Activated CD8-positive, alpha-beta T cell treated with anti-CD3 and anti-CD28 coated beads, Interleukin-2, amount 10 ng/mL, durations not matched to agents 7 days and 5 days (primary cell): ENCODE results near the gene WBP11. TPM values are rescaled to one million over a fixed set of nuclear protein-coding genes. Genes with fewer than 3 reads are reported as not detected.

Experiments
- ATAC-seq: fragments of 150-1000 bp; cut with Tn5 transposase; one replicate; pipeline ENCODE4 v1.10.0; 2021; ENCODE audit warnings: moderate library complexity
- CTCF ChIA-PET: fragments of 350-600 bp; sonication (Branson Sonifier 250); formaldehyde crosslinking; loops from one replicate; lab custom pipeline; 2021; ENCODE audit warnings: antibody characterized with exemption; lab: Charles Lee
- POLR2A ChIA-PET: fragments of 350-600 bp; sonication (Branson Sonifier 250); formaldehyde crosslinking; loops from one replicate; lab custom pipeline; 2021; ENCODE audit warnings: antibody characterized with exemption; lab: Charles Lee
- DNase-seq: peaks from one replicate; pipeline ENCODE4 v3.0.0-alpha.2; 2020
- H3K27ac Mint-ChIP-seq: one replicate; pipeline ENCODE4 v1.8.0; 2021; ENCODE audit warnings: mild to moderate bottlenecking, mixed read lengths
- H3K27me3 Mint-ChIP-seq: one replicate; pipeline ENCODE4 v1.8.0; 2021; ENCODE audit warnings: low read depth, mixed read lengths
- H3K36me3 Mint-ChIP-seq: one replicate; pipeline ENCODE4 v1.8.0; 2021; ENCODE audit warnings: low read depth, mixed read lengths
- H3K4me1 Mint-ChIP-seq: one replicate; pipeline ENCODE4 v1.8.0; 2021; ENCODE audit warnings: low read depth, mixed read lengths
- H3K4me3 Mint-ChIP-seq: one replicate; pipeline ENCODE4 v1.8.0; 2021; ENCODE audit warnings: mild to moderate bottlenecking, mixed read lengths
- H3K9me3 Mint-ChIP-seq: one replicate; pipeline ENCODE4 v1.8.0; 2022; ENCODE audit warnings: mixed read lengths; ENCODE audit not compliant: insufficient read depth
- total RNA-seq, 2 experiments: library from RNA; stranded (reverse); gene quantifications; one replicate each; pipeline ENCODE4 v1.2.3, GENCODE V29; 2021

WBP11 gene
- total RNA-seq, 2 experiments from 2014 or later = 98.2 to 98.6 TPM

GRCh38 chr12:14824012-14824634 lies 20.8 kb upstream of the WBP11 start:
- DNase-seq (no peak), ATAC-seq (no peak)
- H3K4me1 Mint-ChIP-seq = peaks cover 3% of the 10 kb centered on the region
- ChIA-PET POLR2A (no interaction called here), CTCF (no interaction called here)
- H3K4me3 Mint-ChIP-seq = no peak overlapping the region
- H3K27ac Mint-ChIP-seq = no peak overlapping the region
- peaks cover 3% of the 10 kb centered on the region for H3K36me3 Mint-ChIP-seq
- no peaks in the 10 kb centered on the region for H3K27me3 Mint-ChIP-seq
- no peaks in the 10 kb centered on the region for H3K9me3 Mint-ChIP-seq

- CTCF ChIA-PET = interaction anchor here (1.1 kb wide), 1 partner anchor 8 kb away, joined by 3 read pairs; no protein-coding TSS in a partner anchor
- no peaks in the 10 kb centered on the region for H3K36me3 Mint-ChIP-seq
- peaks cover 18% of the 10 kb centered on the region for H3K4me1 Mint-ChIP-seq
- ATAC-seq (no peak), DNase-seq (no peak)
- no peak within 1 kb of the TSS for H3K4me3 Mint-ChIP-seq
- peaks cover 2% of the 10 kb centered on the region for H3K27me3 Mint-ChIP-seq
- POLR2A ChIA-PET = interaction anchor here (0.6 kb wide), 1 partner anchor 10 kb away, joined by 3 read pairs; the partner anchor contains the start of gene C12orf60
- H3K27ac Mint-ChIP-seq = no peak within 1 kb of the TSS
- H3K9me3 Mint-ChIP-seq = no peaks in the 10 kb centered on the region
These were observed 10.7 kb upstream of the WBP11 start, which contains the start of gene SMCO3 for GRCh38 chr12:14814014-14814413. SMCO3 (minus strand) TSS chr12:14814182; CDS start chr12:14806680, 7,502 bp downstream.

GRCh38 chr12:14811486-14811885 lies 8.2 kb upstream of the WBP11 start:
- ChIA-PET CTCF (interaction anchor here (0.8 to 3.1 kb wide), 6 partner anchors 11 to 184 kb away, joined by 3 to 11 read pairs (median 4); no protein-coding TSS in a partner anchor), POLR2A (interaction anchor here (0.7 kb wide), 1 partner anchor 1076 kb away, joined by 3 read pairs; no protein-coding TSS in a partner anchor)
- H3K36me3 Mint-ChIP-seq = no peaks in the 10 kb centered on the region
- peaks cover 13% of the 10 kb centered on the region for H3K4me1 Mint-ChIP-seq
- DNase-seq (no peak), ATAC-seq (no peak)
- no peak overlapping the region for H3K4me3 Mint-ChIP-seq
- H3K27ac Mint-ChIP-seq = no peak overlapping the region
- no peaks in the 10 kb centered on the region for H3K9me3 Mint-ChIP-seq
- no peaks in the 10 kb centered on the region for H3K27me3 Mint-ChIP-seq

GRCh38 chr12:14810953-14811483 lies 7.7 kb upstream of the WBP11 start:
- Mint-ChIP-seq H3K4me1 (peaks cover 16% of the 10 kb centered on the region), H3K27ac (no peak overlapping the region), H3K27me3 (no peaks in the 10 kb centered on the region), H3K4me3 (no peak overlapping the region), H3K9me3 (no peaks in the 10 kb centered on the region), H3K36me3 (no peaks in the 10 kb centered on the region)
- no peak for ATAC-seq
- POLR2A ChIA-PET = interaction anchor here (0.7 to 1.4 kb wide), 3 partner anchors 40 to 1077 kb away, joined by 3 read pairs; a partner anchor contains a TSS
- CTCF ChIA-PET = interaction anchor here (0.8 to 3.1 kb wide), 8 partner anchors 10 to 410 kb away, joined by 3 to 11 read pairs (median 6); partner anchors contain the start of gene RERG
- no peak for DNase-seq

- no peak overlapping the region for H3K4me3 Mint-ChIP-seq
- ChIA-PET CTCF (interaction anchor here (1.2 to 3.1 kb wide), 7 partner anchors 9 to 411 kb away, joined by 3 to 11 read pairs (median 6); partner anchors contain the start of gene RERG), POLR2A (interaction anchor here (0.7 to 1.4 kb wide), 3 partner anchors 39 to 1077 kb away, joined by 3 read pairs; a partner anchor contains a TSS)
- no peaks in the 10 kb centered on the region for H3K27me3 Mint-ChIP-seq
- no peaks in the 10 kb centered on the region for H3K36me3 Mint-ChIP-seq
- no peak overlapping the region for H3K27ac Mint-ChIP-seq
- DNase-seq (no peak), ATAC-seq (no peak)
- no peaks in the 10 kb centered on the region for H3K9me3 Mint-ChIP-seq
- H3K4me1 Mint-ChIP-seq = peaks cover 23% of the 10 kb centered on the region
These were observed 7.1 kb upstream of the WBP11 start for GRCh38 chr12:14810167-14810952.

- Mint-ChIP-seq H3K36me3 (peaks cover 19% of the 10 kb centered on the region), H3K27me3 (no peaks in the 10 kb centered on the region), H3K4me3 (no peak overlapping the region), H3K9me3 (no peaks in the 10 kb centered on the region), H3K4me1 (peaks cover 33% of the 10 kb centered on the region), H3K27ac (no peak overlapping the region)
- CTCF ChIA-PET = interaction anchor here (0.6 to 4.7 kb wide), 12 partner anchors 11 to 781 kb away, joined by 3 to 36 read pairs (median 8); a partner anchor contains a TSS
- POLR2A ChIA-PET = interaction anchor here (0.7 to 5.3 kb wide), 5 partner anchors 10 to 158 kb away, joined by 3 to 71 read pairs (median 7); partner anchors contain the start of genes ARHGDIB and SMCO3
- DNase-seq = no peak
- peak; percentile 17 for ATAC-seq
These were observed 517 bp upstream of the WBP11 start for GRCh38 chr12:14803830-14804160.

GRCh38 chr12:14802721-14803010 lies 612 bp downstream of the WBP11 start:
- Mint-ChIP-seq H3K4me3 (no peak overlapping the region), H3K27ac (no peak overlapping the region), H3K9me3 (no peaks in the 10 kb centered on the region), H3K4me1 (peaks cover 33% of the 10 kb centered on the region), H3K36me3 (peaks cover 28% of the 10 kb centered on the region), H3K27me3 (no peaks in the 10 kb centered on the region)
- DNase-seq (no peak), ATAC-seq (no peak)
- POLR2A ChIA-PET = interaction anchor here (0.9 to 5.3 kb wide), 6 partner anchors 10 to 194 kb away, joined by 3 to 71 read pairs (median 6); partner anchors contain the start of gene ARHGDIB
- CTCF ChIA-PET = interaction anchor here (0.8 to 4.7 kb wide), 17 partner anchors 10 to 419 kb away, joined by 3 to 36 read pairs (median 5); partner anchors contain the start of gene RERG

- DNase-seq (no peak), ATAC-seq (no peak)
- Mint-ChIP-seq H3K36me3 (peaks cover 33% of the 10 kb centered on the region), H3K4me1 (peaks cover 33% of the 10 kb centered on the region), H3K27me3 (no peaks in the 10 kb centered on the region), H3K4me3 (no peak overlapping the region), H3K27ac (no peak overlapping the region), H3K9me3 (no peaks in the 10 kb centered on the region)
- POLR2A ChIA-PET = interaction anchor here (0.9 to 5.3 kb wide), 6 partner anchors 9 to 195 kb away, joined by 3 to 71 read pairs (median 6); partner anchors contain the start of gene ARHGDIB
- CTCF ChIA-PET = interaction anchor here (0.8 to 4.7 kb wide), 18 partner anchors 9 to 419 kb away, joined by 3 to 36 read pairs (median 5); partner anchors contain the start of gene RERG
These were observed 1.0 kb downstream of the WBP11 start for GRCh38 chr12:14802247-14802646.

GRCh38 chr12:14795028-14795448 lies 8.2 kb downstream of the WBP11 start:
- Mint-ChIP-seq H3K4me3 (no peak overlapping the region), H3K4me1 (no peaks in the 10 kb centered on the region), H3K9me3 (no peaks in the 10 kb centered on the region), H3K27me3 (no peaks in the 10 kb centered on the region), H3K36me3 (peaks cover 81% of the 10 kb centered on the region), H3K27ac (no peak overlapping the region)
- ATAC-seq = no peak
- POLR2A ChIA-PET = interaction anchor here (1.0 to 1.5 kb wide), 2 partner anchors 19 to 25 kb away, joined by 3 to 6 read pairs; a partner anchor contains a TSS
- DNase-seq = no peak
- CTCF ChIA-PET = interaction anchor here (1.1 kb wide), 1 partner anchor 20 kb away, joined by 4 read pairs; no protein-coding TSS in a partner anchor

- CTCF ChIA-PET = interaction anchor here (2.3 to 2.4 kb wide), 2 partner anchors 8 to 10 kb away, joined by 6 to 13 read pairs; no protein-coding TSS in a partner anchor
- no peak for ATAC-seq
These were observed 17.7 kb downstream of the WBP11 start for GRCh38 chr12:14785568-14785967.

GRCh38 chr12:14784471-14784870 lies 18.8 kb downstream of the WBP11 start:
- POLR2A ChIA-PET = interaction anchor here (0.7 to 1.7 kb wide), 5 partner anchors 10 to 114 kb away, joined by 3 to 8 read pairs (median 4); partner anchors contain the start of genes C12orf60 and WBP11

More at GRCh38 chr12:14785568-14785967, 17.7 kb downstream of the WBP11 start:
- Mint-ChIP-seq H3K4me3 (no peak overlapping the region), H3K27ac (no peak overlapping the region), H3K36me3 (peaks cover 49% of the 10 kb centered on the region), H3K4me1 (peaks cover 9% of the 10 kb centered on the region), H3K27me3 (no peaks in the 10 kb centered on the region), H3K9me3 (no peaks in the 10 kb centered on the region)
- POLR2A ChIA-PET = no interaction called here
- DNase-seq = no peak

More at GRCh38 chr12:14784471-14784870, 18.8 kb downstream of the WBP11 start:
- DNase-seq = no peak
- Mint-ChIP-seq H3K9me3 (no peaks in the 10 kb centered on the region), H3K4me1 (peaks cover 13% of the 10 kb centered on the region), H3K27me3 (no peaks in the 10 kb centered on the region), H3K27ac (no peak overlapping the region), H3K4me3 (no peak overlapping the region), H3K36me3 (peaks cover 38% of the 10 kb centered on the region)
- no peak for ATAC-seq
- CTCF ChIA-PET = interaction anchor here (1.8 to 3.5 kb wide), 5 partner anchors 9 to 18 kb away, joined by 6 to 15 read pairs (median 10); partner anchors contain the start of genes C12orf60 and WBP11
